Stomach smooth muscle (tissue), 2 donors: ENCODE data around the gene PRCP.

Experiments used
- H3K27ac ChIP-seq: one replicate; pipeline ENCODE4 v1.7.0; 2013; ENCODE audit warnings: mild to moderate bottlenecking, low read length, inconsistent platforms
- H3K27me3 ChIP-seq, 2 donors: one replicate each; pipeline ENCODE4 v1.7.0; 2013; ENCODE audit warnings: low read length in 2 of 2; ENCODE audit not compliant: insufficient read depth in 2 of 2, control insufficient read depth in 1 of 2
- H3K36me3 ChIP-seq, 2 donors: one replicate each; pipeline ENCODE4 v1.7.0; 2013; ENCODE audit warnings: low read length in 2 of 2; ENCODE audit not compliant: control insufficient read depth in 2 of 2, insufficient read depth in 2 of 2
- H3K4me1 ChIP-seq: one replicate; pipeline ENCODE4 v1.7.0; 2013; ENCODE audit warnings: low read length; ENCODE audit not compliant: control insufficient read depth, insufficient read depth
- H3K4me3 ChIP-seq, 2 donors: one replicate each; pipeline ENCODE4 v1.7.0; 2013; ENCODE audit warnings: low read length in 2 of 2
- H3K9ac ChIP-seq, 2 donors: one replicate each; pipeline ENCODE4 v1.7.0; 2013; ENCODE audit warnings: low read length in 2 of 2, mild to moderate bottlenecking in 1 of 2
- H3K9me3 ChIP-seq, 2 donors: one replicate each; pipeline ENCODE4 v1.7.0; 2013; ENCODE audit warnings: low read length in 2 of 2; ENCODE audit not compliant: control insufficient read depth in 2 of 2
- donor health status: healthy.
- donor health status: Pancreatic carcinoma.

Gene PRCP

DNA sequence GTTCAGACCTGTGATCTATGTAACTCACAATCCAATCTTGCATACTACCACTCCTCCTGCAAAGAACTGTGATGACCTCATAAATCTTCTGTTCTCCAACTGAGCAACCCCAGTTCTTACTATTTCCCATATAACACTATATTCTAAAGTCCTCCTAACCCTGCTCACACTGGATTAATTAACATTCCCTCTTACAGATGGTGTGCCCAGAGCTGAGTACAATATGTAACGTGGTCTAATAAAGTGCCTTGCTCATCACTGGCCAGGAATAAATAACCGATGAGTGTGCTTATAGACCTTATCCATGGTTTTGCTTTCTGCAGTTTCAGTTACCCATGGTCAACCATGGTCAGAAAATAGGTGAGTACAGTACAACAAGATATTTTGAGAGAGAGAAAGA, 28.6 kb downstream of the PRCP start:
- no peak overlapping the region for H3K4me3 ChIP-seq
- no peaks in the 10 kb centered on the region for H3K9me3 ChIP-seq
- no peaks in the 10 kb centered on the region for H3K27me3 ChIP-seq
- no peak overlapping the region for H3K9ac ChIP-seq
- H3K36me3 ChIP-seq: no peaks in the 10 kb centered on the region
- no peak overlapping the region for H3K27ac ChIP-seq
- no peaks in the 10 kb centered on the region for H3K4me1 ChIP-seq

DNA sequence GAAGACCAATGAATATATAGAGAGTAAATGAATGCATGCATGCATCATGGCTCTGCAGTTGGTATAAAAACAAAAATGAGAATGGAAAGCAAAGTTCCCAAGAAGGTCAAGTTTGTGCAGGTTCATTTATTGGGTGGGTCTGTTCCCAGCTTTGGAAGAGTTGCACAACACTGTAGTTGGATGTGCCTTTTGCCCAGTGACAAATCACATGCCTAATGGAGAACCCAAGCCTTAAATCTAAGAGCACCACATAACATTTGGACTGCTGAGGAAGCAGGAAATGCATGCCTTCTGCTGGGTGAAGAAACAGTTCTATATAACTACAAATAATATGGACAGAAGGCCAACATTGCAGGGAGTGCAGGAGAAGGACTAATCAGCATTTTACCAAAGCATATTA, 30.6 kb downstream of the PRCP start:
- Histone ChIP-seq H3K9me3 (no peaks in the 10 kb centered on the region), H3K27me3 (no peaks in the 10 kb centered on the region), H3K4me3 (no peak overlapping the region), H3K4me1 (no peaks in the 10 kb centered on the region), H3K36me3 (no peaks in the 10 kb centered on the region), H3K9ac (no peak overlapping the region), H3K27ac (no peak overlapping the region)

DNA sequence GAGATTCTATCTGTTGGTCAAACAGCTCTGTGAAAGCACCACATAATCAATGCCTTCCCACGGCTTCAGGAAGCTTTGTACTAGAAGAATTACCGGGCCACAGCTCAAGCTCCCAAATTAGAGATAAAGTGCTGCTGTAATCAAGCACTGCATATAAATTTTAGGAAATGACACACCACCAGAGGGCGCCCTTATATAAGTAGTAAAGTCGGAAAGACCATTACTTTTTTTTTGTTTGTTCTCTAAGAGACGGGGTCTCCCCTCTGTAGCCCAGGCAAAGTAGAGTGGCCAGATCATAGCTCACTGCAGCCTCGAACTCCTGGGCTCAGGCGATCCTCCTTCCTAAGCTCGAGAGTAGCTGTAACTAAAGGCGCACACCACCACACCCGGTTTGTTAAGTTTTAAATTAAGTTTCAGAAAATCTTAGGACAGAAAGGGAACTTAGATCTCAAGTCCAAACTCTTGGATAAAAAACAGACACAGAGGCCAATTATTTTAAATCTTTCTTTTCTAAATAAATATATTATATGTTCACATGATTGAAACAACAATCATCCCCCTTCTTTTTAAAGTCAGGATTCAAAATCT, 32.6 kb downstream of the PRCP start:
- peak overlapping the region; percentile 4 to 21 for H3K9ac ChIP-seq
- no peaks in the 10 kb centered on the region for H3K27me3 ChIP-seq
- H3K9me3 ChIP-seq: no peaks in the 10 kb centered on the region
- H3K27ac ChIP-seq: no peak overlapping the region
- no peaks in the 10 kb centered on the region for H3K36me3 ChIP-seq
- peak overlapping the region in 1 of 2 donors; percentile 44 for H3K4me3 ChIP-seq
- H3K4me1 ChIP-seq: no peaks in the 10 kb centered on the region

DNA sequence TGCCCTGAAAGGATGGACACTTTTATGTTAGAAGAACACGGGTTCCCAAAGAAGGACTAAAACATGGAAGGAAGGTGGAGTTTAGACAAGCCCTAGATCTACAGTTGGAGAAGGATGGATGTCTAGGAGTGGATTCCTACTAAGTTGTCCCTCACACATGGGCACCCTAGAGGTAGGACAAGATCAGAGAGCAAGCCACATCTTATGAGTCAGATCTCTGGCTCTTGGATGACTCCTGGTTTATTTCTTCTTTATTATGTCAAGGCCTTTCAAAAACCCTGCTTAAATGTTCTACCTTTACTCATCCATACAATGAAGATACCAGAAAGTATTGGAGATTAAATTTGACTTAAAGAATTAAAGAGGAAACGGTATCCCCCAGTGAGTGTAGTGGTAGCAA, 34.4 kb downstream of the PRCP start:
- Histone ChIP-seq H3K4me1 (no peaks in the 10 kb centered on the region), H3K36me3 (no peaks in the 10 kb centered on the region)

DNA sequence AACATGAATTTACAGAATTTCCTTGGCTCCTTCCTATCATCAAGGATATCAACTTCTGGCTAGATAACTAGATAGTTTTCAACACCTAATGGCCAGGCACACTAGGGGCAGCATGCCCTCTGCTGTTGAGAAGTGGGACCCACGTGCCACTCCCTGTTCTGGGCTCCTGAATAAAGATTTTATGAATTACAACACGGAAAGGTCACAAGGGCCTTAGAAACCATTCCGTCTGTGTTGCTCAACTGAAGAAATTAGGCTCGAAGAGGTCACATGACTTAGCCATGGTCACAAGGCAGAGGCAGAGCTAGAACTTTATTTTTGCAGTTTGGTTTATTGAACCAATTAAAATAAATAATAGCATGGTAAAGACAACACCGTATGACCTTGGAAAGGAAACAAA, 36.0 kb downstream of the PRCP start:
- no peak overlapping the region for H3K9ac ChIP-seq
- H3K27ac ChIP-seq: no peak overlapping the region
- no peaks in the 10 kb centered on the region for H3K4me1 ChIP-seq

More for the DNA sequence above, 34.4 kb downstream of the PRCP start:
- H3K4me3 ChIP-seq: no peak overlapping the region
- no peak overlapping the region for H3K9ac ChIP-seq
- H3K27ac ChIP-seq: no peak overlapping the region
- no peaks in the 10 kb centered on the region for H3K9me3 ChIP-seq
- H3K27me3 ChIP-seq: no peaks in the 10 kb centered on the region

DNA sequence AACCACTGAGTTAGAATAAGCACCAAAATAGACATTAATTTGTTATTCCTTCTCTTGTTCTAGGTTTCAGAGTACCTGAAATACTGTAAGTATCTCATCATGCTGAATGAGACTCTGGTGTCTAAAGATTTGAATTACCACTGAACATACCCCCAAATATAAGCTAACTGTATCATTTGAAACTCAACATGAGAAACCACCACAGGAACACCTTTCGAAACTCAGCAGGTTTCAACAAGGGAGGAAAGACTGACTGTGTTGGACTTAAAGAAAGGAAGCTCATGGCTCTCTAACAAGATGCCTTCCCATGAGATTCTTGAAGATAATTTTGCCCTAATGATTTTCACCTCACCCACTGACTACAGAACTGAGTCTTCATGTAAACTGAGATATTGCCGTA, 37.0 kb downstream of the PRCP start:
- H3K9me3 ChIP-seq: no peaks in the 10 kb centered on the region
- no peak overlapping the region for H3K4me3 ChIP-seq

More for the DNA sequence above, 36.0 kb downstream of the PRCP start:
- Histone ChIP-seq H3K9me3 (no peaks in the 10 kb centered on the region), H3K36me3 (no peaks in the 10 kb centered on the region), H3K27me3 (no peaks in the 10 kb centered on the region), H3K4me3 (no peak overlapping the region)

DNA sequence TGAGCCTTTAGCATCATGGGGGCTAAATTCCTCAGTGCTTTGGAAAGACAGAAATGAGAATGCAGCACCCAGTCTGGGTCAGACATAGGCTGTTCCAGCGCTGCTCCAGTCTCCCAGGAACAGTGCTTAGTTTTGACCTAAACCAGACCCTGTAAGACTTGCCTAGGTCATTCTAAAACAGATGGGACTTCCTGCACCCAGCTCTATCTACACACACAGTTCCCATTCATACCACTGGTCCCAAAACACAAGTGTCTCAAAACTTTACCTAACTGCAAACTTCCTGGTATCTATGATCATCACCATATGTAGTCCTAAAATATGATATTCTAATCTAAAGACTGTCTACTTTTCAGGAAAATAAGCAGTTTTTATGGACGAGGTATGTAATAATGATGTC, 37.9 kb downstream of the PRCP start:
- H3K36me3 ChIP-seq: no peaks in the 10 kb centered on the region
- no peak overlapping the region for H3K4me3 ChIP-seq
- no peaks in the 10 kb centered on the region for H3K4me1 ChIP-seq
- no peak overlapping the region for H3K27ac ChIP-seq
- no peaks in the 10 kb centered on the region for H3K9me3 ChIP-seq
- H3K9ac ChIP-seq: no peak overlapping the region
- no peaks in the 10 kb centered on the region for H3K27me3 ChIP-seq

More for the DNA sequence above, 37.0 kb downstream of the PRCP start:
- Histone ChIP-seq H3K9ac (no peak overlapping the region), H3K4me1 (no peaks in the 10 kb centered on the region), H3K36me3 (no peaks in the 10 kb centered on the region), H3K27me3 (no peaks in the 10 kb centered on the region), H3K27ac (no peak overlapping the region)

DNA sequence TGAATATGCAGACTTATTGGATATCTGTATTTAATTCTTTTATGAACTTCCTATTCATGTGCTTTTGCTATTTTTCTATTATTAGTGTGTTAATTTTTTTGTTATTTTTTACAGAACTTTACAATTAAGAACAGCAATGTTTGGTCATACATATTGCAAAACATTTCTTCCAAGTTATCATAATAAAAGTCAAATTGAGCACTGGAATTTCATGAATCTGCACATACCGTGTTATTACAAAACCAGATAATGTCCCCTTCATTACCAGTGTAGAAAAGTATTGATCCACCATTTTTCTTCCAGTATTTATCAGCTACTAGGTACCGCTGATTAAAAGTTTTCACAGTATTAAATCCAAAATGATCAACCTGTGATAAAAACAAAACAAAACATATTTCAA, 40.5 kb downstream of the PRCP start:
- Histone ChIP-seq H3K36me3 (no peaks in the 10 kb centered on the region), H3K4me3 (no peak overlapping the region), H3K9ac (no peak overlapping the region), H3K9me3 (no peaks in the 10 kb centered on the region), H3K27ac (no peak overlapping the region), H3K27me3 (no peaks in the 10 kb centered on the region), H3K4me1 (no peaks in the 10 kb centered on the region)

DNA sequence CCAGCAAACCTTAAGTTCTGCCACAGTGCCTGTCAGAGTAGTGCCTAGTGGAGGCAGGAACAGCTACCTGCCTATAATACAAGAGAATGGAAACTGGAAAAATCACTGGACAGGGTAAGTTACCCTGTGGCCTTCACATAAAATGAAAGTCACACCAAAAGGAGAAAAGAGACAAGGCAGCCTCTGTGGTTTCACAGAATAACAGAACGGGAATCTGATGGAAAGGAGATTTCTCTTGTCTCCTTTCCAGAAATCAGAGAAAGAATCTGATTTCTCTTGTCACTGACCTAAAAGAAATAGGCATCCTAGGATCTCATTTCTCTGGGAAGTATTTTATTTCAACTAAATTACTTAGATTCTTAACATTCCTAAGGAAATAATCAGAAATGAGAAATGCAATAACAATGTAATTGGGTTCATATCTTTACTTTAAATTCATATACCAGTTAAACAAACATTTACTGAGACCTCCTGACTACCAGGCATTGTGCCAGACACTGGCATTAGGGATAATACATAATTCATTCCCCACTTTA, 41.6 kb downstream of the PRCP start:
- Histone ChIP-seq H3K9ac (no peak overlapping the region), H3K4me1 (no peaks in the 10 kb centered on the region), H3K4me3 (no peak overlapping the region), H3K27ac (no peak overlapping the region), H3K36me3 (no peaks in the 10 kb centered on the region), H3K9me3 (no peaks in the 10 kb centered on the region), H3K27me3 (no peaks in the 10 kb centered on the region)

DNA sequence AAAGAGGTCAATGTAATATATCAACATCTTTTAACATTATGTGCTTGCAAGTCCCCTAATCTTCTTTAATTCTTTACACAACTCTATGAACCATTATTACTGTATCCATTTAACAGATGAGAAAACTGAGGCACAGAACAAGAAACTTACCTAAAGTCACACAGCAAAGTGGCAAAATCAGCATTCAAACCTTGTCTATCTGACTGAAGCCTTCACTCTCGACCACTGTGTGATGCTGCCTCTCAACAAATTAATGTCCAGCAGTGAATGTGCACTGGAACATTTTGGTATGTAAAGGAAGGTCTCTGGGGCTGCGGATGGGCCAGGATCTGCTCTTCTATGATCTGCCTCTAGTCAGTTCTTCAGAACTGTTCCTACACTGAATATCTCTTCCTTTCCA, 42.1 kb downstream of the PRCP start:
- Histone ChIP-seq H3K27me3 (no peaks in the 10 kb centered on the region), H3K36me3 (no peaks in the 10 kb centered on the region), H3K9ac (no peak overlapping the region), H3K4me3 (no peak overlapping the region), H3K4me1 (no peaks in the 10 kb centered on the region), H3K27ac (no peak overlapping the region), H3K9me3 (no peaks in the 10 kb centered on the region)

DNA sequence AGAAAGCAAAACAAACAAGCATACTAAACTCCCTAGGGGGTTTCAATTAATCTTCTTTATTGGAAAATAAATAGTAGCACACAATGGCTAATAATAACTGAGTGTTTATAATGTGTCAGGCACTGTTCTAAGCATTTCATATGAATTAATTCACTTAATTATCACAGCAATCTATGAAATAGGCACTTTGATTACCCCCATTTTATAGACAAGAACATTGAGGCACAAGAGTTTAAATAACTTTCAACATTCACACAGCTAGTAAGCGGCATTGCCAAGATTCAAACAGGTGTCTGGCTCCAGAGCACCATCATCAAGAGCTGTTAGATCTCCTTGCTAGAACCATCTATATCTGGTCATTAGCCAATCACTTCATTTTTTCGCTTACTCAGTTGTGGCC, 43.1 kb downstream of the PRCP start:
- Histone ChIP-seq H3K4me1 (no peaks in the 10 kb centered on the region), H3K36me3 (no peaks in the 10 kb centered on the region), H3K9ac (no peak overlapping the region), H3K27ac (no peak overlapping the region), H3K9me3 (no peaks in the 10 kb centered on the region), H3K27me3 (no peaks in the 10 kb centered on the region), H3K4me3 (no peak overlapping the region)
